Measurements from ENCODE around the gene KLK14. TPM values are rescaled to one million over a fixed set of nuclear protein-coding genes. Genes with fewer than 3 reads are reported as not detected.

KLK14 gene
- total RNA-seq, 1 donor from 2014 or later = 0.26 TPM

- TF ChIP-seq, protein P1, sequence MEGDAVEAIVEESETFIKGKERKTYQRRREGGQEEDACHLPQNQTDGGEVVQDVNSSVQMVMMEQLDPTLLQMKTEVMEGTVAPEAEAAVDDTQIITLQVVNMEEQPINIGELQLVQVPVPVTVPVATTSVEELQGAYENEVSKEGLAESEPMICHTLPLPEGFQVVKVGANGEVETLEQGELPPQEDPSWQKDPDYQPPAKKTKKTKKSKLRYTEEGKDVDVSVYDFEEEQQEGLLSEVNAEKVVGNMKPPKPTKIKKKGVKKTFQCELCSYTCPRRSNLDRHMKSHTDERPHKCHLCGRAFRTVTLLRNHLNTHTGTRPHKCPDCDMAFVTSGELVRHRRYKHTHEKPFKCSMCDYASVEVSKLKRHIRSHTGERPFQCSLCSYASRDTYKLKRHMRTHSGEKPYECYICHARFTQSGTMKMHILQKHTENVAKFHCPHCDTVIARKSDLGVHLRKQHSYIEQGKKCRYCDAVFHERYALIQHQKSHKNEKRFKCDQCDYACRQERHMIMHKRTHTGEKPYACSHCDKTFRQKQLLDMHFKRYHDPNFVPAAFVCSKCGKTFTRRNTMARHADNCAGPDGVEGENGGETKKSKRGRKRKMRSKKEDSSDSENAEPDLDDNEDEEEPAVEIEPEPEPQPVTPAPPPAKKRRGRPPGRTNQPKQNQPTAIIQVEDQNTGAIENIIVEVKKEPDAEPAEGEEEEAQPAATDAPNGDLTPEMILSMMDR (conservative IDR thresholded peaks at IDR 0.05) = no peak
- Mint-ChIP-seq H3K27ac (ENCODE audit: unreplicated experiment) (no peak overlapping the region), H3K4me1 (no peaks in the 10 kb centered on the region), H3K27me3 (ENCODE audit: low read depth) (peaks cover 51% of the 10 kb centered on the region), H3K36me3 (ENCODE audit: low read depth) (no peaks in the 10 kb centered on the region), H3K4me3 (no peak overlapping the region), H3K9me3 (no peaks in the 10 kb centered on the region)
- no peak for DNase-seq (ENCODE audit: low read depth, low spot score)
Measured at GRCh38 chr19:51119101-51119500, 36.4 kb upstream of the KLK14 start.

DNA sequence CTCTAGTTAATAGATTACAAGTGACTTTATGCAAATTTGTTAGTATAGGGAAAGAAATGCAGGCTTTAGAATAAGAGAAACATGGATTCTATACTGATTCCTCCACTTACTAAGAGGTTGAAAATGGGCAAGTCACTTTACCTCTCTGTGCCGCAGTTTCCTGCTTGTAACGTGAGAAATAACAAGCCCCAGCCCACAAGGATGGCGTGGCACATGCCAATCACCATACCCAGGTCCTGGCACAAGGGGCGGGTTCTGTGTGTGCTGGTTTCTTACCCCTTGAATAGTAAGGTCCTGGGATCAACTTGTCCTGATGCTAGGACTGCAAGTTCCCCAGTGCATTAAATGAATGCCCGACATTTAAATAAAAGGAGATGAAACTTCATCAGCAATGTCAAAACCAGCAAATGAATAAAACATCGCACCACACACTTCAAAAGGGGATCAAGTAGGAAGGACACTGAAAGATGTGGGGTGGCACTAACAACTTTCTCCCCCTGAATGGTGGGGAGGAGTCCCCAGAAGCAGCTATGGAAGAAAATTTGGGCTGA lies 34.1 kb upstream of the KLK14 start:
- H3K4me3 Mint-ChIP-seq = no peak overlapping the region
- no peak for DNase-seq (ENCODE audit: low read depth, low spot score)
- peaks cover 45% of the 10 kb centered on the region for H3K27me3 Mint-ChIP-seq (ENCODE audit: low read depth)
- no peaks in the 10 kb centered on the region for H3K36me3 Mint-ChIP-seq (ENCODE audit: low read depth)
- no peak overlapping the region for H3K27ac Mint-ChIP-seq (ENCODE audit: unreplicated experiment)
- H3K4me1 Mint-ChIP-seq = no peaks in the 10 kb centered on the region
- TF ChIP-seq, protein P1 (conservative IDR thresholded peaks at IDR 0.05) = no peak
- H3K9me3 Mint-ChIP-seq = no peaks in the 10 kb centered on the region

GRCh38 chr19:51114087-51114729 lies 31.5 kb upstream of the KLK14 start:
- H3K4me3 Mint-ChIP-seq = no peak overlapping the region
- H3K27me3 Mint-ChIP-seq (ENCODE audit: low read depth) = peaks cover 45% of the 10 kb centered on the region
- no peaks in the 10 kb centered on the region for H3K4me1 Mint-ChIP-seq
- no peaks in the 10 kb centered on the region for H3K9me3 Mint-ChIP-seq
- no peaks in the 10 kb centered on the region for H3K36me3 Mint-ChIP-seq (ENCODE audit: low read depth)
- no peak overlapping the region for H3K27ac Mint-ChIP-seq (ENCODE audit: unreplicated experiment)
- TF ChIP-seq, protein P1 (conservative IDR thresholded peaks at IDR 0.05) = no peak
- no peak for DNase-seq (ENCODE audit: low read depth, low spot score)

GRCh38 chr19:51111606-51112005 lies 28.9 kb upstream of the KLK14 start:
- Mint-ChIP-seq H3K4me3 (no peak overlapping the region), H3K9me3 (no peaks in the 10 kb centered on the region), H3K27ac (ENCODE audit: unreplicated experiment) (no peak overlapping the region), H3K27me3 (ENCODE audit: low read depth) (peaks cover 28% of the 10 kb centered on the region), H3K4me1 (peaks cover 16% of the 10 kb centered on the region), H3K36me3 (ENCODE audit: low read depth) (no peaks in the 10 kb centered on the region)
- TF ChIP-seq, protein P1 (conservative IDR thresholded peaks at IDR 0.05) = peak; percentile 37
- no peak for DNase-seq (ENCODE audit: low read depth, low spot score)

DNA sequence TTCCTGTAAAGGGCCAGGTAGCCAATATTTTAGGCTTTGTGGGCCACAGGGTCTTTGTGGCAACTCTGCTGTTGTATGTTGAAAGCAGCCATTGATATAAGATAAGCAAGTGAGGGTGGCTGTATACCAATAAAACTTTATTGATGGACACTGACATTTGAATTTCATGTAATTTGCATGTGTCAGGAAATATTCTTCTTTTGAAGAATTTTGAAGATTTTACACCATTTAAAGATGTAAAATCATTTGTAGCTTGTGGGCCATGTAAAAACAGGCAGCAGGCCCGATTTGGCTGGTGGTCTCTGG lies 27.9 kb upstream of the KLK14 start:
- no peaks in the 10 kb centered on the region for H3K9me3 Mint-ChIP-seq

More for the DNA sequence above, 27.9 kb upstream of the KLK14 start:
- DNase-seq (ENCODE audit: low read depth, low spot score) = no peak
- H3K27me3 Mint-ChIP-seq (ENCODE audit: low read depth) = peaks cover 18% of the 10 kb centered on the region
- H3K4me3 Mint-ChIP-seq = no peak overlapping the region
- no peaks in the 10 kb centered on the region for H3K36me3 Mint-ChIP-seq (ENCODE audit: low read depth)
- peaks cover 16% of the 10 kb centered on the region for H3K4me1 Mint-ChIP-seq
- H3K27ac Mint-ChIP-seq (ENCODE audit: unreplicated experiment) = no peak overlapping the region
- TF ChIP-seq, protein P1 (conservative IDR thresholded peaks at IDR 0.05) = no peak
